SK-N-SH treated with all-trans-retinoic acid at 6 μM for 48 hours (cell line): Measurements from ENCODE around the gene BIRC7.

ENCODE experiments used
- ATAC-seq: fragments of 200-7000 bp; cut with Tn5 transposase; 3 replicates; pipeline ENCODE4 v1.9.1; 2020; ENCODE audit warnings: mild to moderate bottlenecking, moderate library complexity
- ARNTL ChIP-seq: fragments of 450-650 bp; formaldehyde crosslinking; IDR thresholded peaks from 2 replicates; pipeline ENCODE4 v1.5.0; 2020; ENCODE audit warnings: low read depth, mild to moderate bottlenecking, moderate library complexity, borderline replicate concordance
- CSDC2 ChIP-seq: fragments of 250-450 bp; sonication (Bioruptor Pico); IDR thresholded peaks from 2 replicates; pipeline ENCODE4 v1.5.0; 2020; ENCODE audit warnings: mild to moderate bottlenecking, moderate library complexity
- ESRRG ChIP-seq: fragments of 250-450 bp; sonication (Bioruptor Pico); IDR thresholded peaks from 2 replicates; pipeline ENCODE4 v1.6.1; 2021; ENCODE audit warnings: mild to moderate bottlenecking
- GLIS3 ChIP-seq: fragments of 250-450 bp; sonication (Bioruptor Pico); IDR thresholded peaks from 2 replicates; pipeline ENCODE4 v1.5.0; 2020; ENCODE audit warnings: mild to moderate bottlenecking, moderate library complexity
- PPARA ChIP-seq: fragments of 250-450 bp; sonication (Bioruptor Pico); IDR thresholded peaks from 2 replicates; pipeline ENCODE4 v1.5.0; 2020; ENCODE audit warnings: mild to moderate bottlenecking, borderline replicate concordance
- SNAI2 ChIP-seq: fragments of 250-450 bp; sonication (Bioruptor Pico); IDR thresholded peaks from 2 replicates; pipeline ENCODE4 v1.5.0; 2020; ENCODE audit warnings: mild to moderate bottlenecking, moderate library complexity
- TCF4 ChIP-seq: fragments of 250-450 bp; sonication (Bioruptor Pico); IDR thresholded peaks from 2 replicates; pipeline ENCODE4 v1.8.0; 2021; ENCODE audit warnings: mild to moderate bottlenecking, moderate library complexity, borderline replicate concordance
- TOX ChIP-seq: fragments of 250-450 bp; sonication (Bioruptor Pico); IDR thresholded peaks from 2 replicates; pipeline ENCODE4 v1.8.0; 2021; ENCODE audit warnings: mild to moderate bottlenecking, moderate library complexity, borderline replicate concordance
- ZC3H10 ChIP-seq: fragments of 250-450 bp; sonication (Bioruptor Pico); IDR thresholded peaks from 2 replicates; pipeline ENCODE4 v1.5.1; 2021; ENCODE audit warnings: mild to moderate bottlenecking, moderate library complexity
- ZFP3 ChIP-seq: fragments of 250-450 bp; sonication (Bioruptor Pico); IDR thresholded peaks from 2 replicates; pipeline ENCODE4 v1.5.0; 2020; ENCODE audit warnings: mild to moderate bottlenecking, moderate library complexity
- ZFP30 ChIP-seq: fragments of 450-650 bp; formaldehyde crosslinking; IDR thresholded peaks from 2 replicates; pipeline ENCODE4 v1.5.0; 2022; ENCODE audit warnings: mild to moderate bottlenecking, moderate library complexity
- ZNF565 ChIP-seq: fragments of 450-650 bp; formaldehyde crosslinking; conservative IDR thresholded peaks from 2 replicates; pipeline ENCODE4 v1.5.0; 2020; ENCODE audit warnings: low read depth, mild to moderate bottlenecking, moderate library complexity
- ZNF70 ChIP-seq: fragments of 450-650 bp; formaldehyde crosslinking; IDR thresholded peaks from 2 replicates; pipeline ENCODE4 v1.5.0; 2020; ENCODE audit warnings: mild to moderate bottlenecking, moderate library complexity
- ZNF8 ChIP-seq: fragments of 450-650 bp; formaldehyde crosslinking; IDR thresholded peaks from 2 replicates; pipeline ENCODE4 v1.5.0; 2020; ENCODE audit warnings: mild to moderate bottlenecking, moderate library complexity
- TF ChIP-seq, protein P1 (sequence below): fragments of 250-450 bp; sonication (Bioruptor Pico); IDR thresholded peaks from 2 replicates; pipeline ENCODE4 v1.5.1; 2021; ENCODE audit warnings: mild to moderate bottlenecking, moderate library complexity
- TF ChIP-seq, protein P2 (sequence below): fragments of 250-450 bp; sonication (Bioruptor Pico); IDR thresholded peaks from 2 replicates; pipeline ENCODE4 v1.8.0; 2020; ENCODE audit warnings: mild to moderate bottlenecking, moderate library complexity, borderline replicate concordance
- TF ChIP-seq, protein P3 (sequence below): fragments of 250-450 bp; sonication (Bioruptor Pico); IDR thresholded peaks from 2 replicates; pipeline ENCODE4 v1.5.1; 2020; ENCODE audit warnings: low read depth, mild to moderate bottlenecking, moderate library complexity
- TF ChIP-seq, protein P4 (sequence below): fragments of 250-450 bp; sonication (Bioruptor Pico); IDR thresholded peaks from 2 replicates; pipeline ENCODE4 v1.5.0; 2020; ENCODE audit warnings: mild to moderate bottlenecking, moderate library complexity

BIRC7 gene

DNA sequence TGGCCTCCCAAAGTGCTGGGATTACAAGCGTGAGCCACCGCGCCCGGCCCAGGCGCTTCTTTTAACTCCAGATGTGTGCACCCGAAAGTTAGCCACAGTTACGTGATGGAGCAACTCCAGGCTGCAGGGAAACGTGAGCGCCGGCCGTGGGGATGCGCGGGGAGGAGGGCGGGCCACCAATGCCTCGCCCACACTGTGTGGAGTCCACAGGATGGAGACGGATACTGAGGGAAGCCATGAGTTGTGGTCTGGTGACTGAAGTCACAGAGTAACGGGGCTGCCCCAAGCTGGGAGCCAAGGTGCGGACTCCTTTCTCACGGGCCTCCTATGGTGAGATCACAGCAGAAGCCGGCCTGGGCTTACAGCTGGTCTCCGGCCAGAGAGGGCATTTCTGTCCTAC is 43.0 kb upstream of the BIRC7 start (continued):
- TF ChIP-seq, protein P1, sequence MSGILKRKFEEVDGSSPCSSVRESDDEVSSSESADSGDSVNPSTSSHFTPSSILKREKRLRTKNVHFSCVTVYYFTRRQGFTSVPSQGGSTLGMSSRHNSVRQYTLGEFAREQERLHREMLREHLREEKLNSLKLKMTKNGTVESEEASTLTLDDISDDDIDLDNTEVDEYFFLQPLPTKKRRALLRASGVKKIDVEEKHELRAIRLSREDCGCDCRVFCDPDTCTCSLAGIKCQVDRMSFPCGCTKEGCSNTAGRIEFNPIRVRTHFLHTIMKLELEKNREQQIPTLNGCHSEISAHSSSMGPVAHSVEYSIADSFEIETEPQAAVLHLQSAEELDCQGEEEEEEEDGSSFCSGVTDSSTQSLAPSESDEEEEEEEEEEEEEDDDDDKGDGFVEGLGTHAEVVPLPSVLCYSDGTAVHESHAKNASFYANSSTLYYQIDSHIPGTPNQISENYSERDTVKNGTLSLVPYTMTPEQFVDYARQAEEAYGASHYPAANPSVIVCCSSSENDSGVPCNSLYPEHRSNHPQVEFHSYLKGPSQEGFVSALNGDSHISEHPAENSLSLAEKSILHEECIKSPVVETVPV (CRISPR knock-in tag): no peak
- TF ChIP-seq ZC3H10 (CRISPR knock-in tag): no peak
- TF ChIP-seq, all 23 proteins: peak for 0

DNA sequence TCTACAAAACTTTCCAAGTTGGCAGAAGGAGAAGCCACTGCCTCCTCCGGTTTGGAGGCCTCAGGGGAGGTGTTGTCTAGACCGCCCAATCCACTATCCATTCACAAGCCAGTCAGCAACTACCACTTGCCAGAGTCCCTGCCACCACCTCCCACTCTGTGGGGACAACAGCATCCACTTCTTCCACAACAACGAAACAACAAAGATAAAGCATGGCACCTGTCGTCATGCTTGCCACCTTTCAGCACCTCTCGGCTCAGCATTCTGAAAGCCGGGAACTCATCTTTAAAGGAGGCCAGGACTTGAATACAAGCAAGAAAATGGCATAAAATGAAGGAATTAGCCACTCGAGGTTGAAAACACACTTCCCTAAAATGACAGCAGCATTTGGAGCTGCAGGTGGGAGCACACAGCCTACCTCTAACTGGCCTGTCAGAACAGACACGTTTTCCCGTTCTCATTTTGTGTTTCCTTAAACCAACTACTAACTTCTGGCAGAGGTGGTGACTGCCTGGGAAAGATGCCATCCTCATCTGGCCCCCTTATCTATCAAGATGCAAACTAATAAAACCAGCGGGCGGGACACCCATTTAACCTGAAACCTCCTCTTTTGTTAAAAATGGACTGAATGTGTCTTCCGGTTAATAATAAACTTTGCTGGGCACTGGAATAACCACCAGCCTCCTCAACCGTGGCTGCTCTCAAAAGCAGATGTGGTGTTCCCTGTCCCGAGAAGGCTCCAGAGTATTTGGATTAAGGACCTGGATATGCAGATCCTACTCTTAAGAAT is 41.5 kb upstream of the BIRC7 start:
- TF ChIP-seq GLIS3 (CRISPR knock-in tag) (no peak), ARNTL (no peak), TOX (CRISPR knock-in tag) (no peak)
- ATAC-seq: no peak

DNA sequence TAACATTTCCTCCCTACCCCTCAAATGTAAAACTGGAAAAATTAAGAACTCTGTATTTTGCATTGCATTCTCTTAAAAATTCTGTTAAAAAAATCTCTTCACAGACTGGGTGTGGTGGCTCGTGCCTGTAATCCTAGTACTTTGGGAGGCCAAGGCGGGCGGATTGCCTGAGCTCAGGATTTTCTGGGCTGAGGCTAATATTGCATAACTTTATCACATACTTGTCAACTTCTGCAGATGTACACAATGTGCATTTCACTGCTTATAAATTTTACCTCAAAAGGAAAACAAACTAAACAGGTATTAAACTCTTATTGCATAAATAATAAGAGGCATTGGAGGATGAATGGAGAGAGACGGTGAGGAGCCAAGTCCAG is 40.9 kb upstream of the BIRC7 start:
- no peak for ATAC-seq
- no peak for TF ChIP-seq PPARA (CRISPR knock-in tag)

DNA sequence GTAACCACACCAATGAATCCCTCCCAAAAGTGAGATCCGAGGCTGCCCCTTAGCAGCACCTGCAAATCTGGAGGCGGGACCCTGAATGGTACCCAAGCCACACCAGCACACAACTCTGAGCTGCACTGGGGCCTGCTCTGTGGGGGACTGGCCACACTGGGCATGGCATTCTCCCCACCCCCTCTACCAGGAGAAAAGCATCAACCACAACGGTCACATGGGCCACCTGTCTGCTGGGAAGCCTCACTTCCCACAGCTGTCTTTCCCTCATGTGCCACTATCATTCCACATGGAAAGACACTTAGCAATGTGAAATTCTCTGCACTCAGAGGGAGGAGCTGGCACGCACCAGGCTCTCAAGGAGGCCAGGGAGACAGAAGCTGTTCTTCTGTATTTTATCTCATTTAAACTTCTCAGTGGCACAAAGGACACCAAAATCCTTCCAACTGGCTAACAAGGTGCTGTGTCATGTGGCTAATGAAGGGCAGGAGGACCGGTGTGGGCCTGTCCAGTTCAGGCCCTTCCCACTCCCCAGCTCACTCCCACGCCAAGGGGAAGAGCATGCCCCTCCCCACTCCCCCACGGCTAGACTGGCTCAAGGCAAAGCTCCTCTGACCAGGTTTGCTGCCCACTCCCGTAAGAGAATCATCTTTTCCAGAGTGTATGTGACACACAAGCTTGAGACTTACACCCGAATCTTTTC is 38.8 kb upstream of the BIRC7 start:
- TF ChIP-seq ZC3H10 (CRISPR knock-in tag) (no peak), ZNF565 (no peak)
- TF ChIP-seq, protein P2, sequence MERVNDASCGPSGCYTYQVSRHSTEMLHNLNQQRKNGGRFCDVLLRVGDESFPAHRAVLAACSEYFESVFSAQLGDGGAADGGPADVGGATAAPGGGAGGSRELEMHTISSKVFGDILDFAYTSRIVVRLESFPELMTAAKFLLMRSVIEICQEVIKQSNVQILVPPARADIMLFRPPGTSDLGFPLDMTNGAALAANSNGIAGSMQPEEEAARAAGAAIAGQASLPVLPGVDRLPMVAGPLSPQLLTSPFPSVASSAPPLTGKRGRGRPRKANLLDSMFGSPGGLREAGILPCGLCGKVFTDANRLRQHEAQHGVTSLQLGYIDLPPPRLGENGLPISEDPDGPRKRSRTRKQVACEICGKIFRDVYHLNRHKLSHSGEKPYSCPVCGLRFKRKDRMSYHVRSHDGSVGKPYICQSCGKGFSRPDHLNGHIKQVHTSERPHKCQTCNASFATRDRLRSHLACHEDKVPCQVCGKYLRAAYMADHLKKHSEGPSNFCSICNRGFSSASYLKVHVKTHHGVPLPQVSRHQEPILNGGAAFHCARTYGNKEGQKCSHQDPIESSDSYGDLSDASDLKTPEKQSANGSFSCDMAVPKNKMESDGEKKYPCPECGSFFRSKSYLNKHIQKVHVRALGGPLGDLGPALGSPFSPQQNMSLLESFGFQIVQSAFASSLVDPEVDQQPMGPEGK (CRISPR knock-in tag): no peak
- ATAC-seq: no peak; the same call in 1 of the 3 replicates

DNA sequence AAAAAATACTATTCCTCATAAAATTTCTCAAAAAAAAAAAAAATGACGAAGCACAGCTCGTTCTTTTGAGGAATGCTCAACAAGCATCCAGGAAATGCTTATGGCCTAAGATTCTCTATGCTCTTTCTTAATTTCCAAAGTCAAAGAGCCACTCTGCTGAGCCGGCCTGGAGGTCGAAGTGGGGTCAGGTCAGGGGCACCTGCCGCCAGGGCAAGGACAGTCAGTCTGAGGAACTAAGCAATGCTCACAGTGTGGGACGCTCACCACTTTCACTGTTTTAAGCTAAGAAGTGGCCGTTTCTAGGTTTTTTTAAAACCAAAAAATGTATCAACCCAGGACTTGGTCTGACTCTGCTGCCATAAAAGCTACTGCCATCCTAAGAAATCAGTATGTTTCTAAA is 37.1 kb upstream of the BIRC7 start:
- TF ChIP-seq, protein P3, sequence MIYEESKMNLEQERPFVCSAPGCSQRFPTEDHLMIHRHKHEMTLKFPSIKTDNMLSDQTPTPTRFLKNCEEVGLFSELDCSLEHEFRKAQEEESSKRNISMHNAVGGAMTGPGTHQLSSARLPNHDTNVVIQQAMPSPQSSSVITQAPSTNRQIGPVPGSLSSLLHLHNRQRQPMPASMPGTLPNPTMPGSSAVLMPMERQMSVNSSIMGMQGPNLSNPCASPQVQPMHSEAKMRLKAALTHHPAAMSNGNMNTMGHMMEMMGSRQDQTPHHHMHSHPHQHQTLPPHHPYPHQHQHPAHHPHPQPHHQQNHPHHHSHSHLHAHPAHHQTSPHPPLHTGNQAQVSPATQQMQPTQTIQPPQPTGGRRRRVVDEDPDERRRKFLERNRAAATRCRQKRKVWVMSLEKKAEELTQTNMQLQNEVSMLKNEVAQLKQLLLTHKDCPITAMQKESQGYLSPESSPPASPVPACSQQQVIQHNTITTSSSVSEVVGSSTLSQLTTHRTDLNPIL: no peak
- TF ChIP-seq, protein P4, sequence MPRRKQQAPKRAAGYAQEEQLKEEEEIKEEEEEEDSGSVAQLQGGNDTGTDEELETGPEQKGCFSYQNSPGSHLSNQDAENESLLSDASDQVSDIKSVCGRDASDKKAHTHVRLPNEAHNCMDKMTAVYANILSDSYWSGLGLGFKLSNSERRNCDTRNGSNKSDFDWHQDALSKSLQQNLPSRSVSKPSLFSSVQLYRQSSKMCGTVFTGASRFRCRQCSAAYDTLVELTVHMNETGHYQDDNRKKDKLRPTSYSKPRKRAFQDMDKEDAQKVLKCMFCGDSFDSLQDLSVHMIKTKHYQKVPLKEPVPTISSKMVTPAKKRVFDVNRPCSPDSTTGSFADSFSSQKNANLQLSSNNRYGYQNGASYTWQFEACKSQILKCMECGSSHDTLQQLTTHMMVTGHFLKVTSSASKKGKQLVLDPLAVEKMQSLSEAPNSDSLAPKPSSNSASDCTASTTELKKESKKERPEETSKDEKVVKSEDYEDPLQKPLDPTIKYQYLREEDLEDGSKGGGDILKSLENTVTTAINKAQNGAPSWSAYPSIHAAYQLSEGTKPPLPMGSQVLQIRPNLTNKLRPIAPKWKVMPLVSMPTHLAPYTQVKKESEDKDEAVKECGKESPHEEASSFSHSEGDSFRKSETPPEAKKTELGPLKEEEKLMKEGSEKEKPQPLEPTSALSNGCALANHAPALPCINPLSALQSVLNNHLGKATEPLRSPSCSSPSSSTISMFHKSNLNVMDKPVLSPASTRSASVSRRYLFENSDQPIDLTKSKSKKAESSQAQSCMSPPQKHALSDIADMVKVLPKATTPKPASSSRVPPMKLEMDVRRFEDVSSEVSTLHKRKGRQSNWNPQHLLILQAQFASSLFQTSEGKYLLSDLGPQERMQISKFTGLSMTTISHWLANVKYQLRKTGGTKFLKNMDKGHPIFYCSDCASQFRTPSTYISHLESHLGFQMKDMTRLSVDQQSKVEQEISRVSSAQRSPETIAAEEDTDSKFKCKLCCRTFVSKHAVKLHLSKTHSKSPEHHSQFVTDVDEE (CRISPR knock-in tag): no peak
- TF ChIP-seq ZFP3 (no peak), TCF4 (CRISPR knock-in tag) (no peak), PPARA (CRISPR knock-in tag) (no peak), SNAI2 (CRISPR knock-in tag) (no peak), ZNF565 (no peak), ZNF8 (CRISPR knock-in tag) (no peak), ZNF70 (CRISPR knock-in tag) (no peak), ESRRG (CRISPR knock-in tag) (no peak), CSDC2 (no peak), ZFP30 (no peak)
- TF ChIP-seq, protein P1 (CRISPR knock-in tag): no peak
- TF ChIP-seq, protein P2 (CRISPR knock-in tag): no peak
- no peak for ATAC-seq
